GM18507 (cell line): ENCODE data around the gene BSCL2.
A peak's percentile ranks its signal among the peaks of the same experiment; 100 is the strongest.
"Not testable (repeated sequence)": the region's sequence is repeated elsewhere in the genome, so short reads cannot be mapped to it uniquely, and the experiment has no call there.

Experiments used
- DNase-seq: peaks from one replicate; pipeline ENCODE4 v3.0.0; 2011; ENCODE audit warnings: low read depth; ENCODE audit not compliant: insufficient read length; ENCODE audit errors: extremely low spot score
- FAIRE-seq: peaks from 2 replicates; lab custom pipeline; 2011; peaks lifted over from hg19 to GRCh38; lab: Jason Lieb, UNC

Gene BSCL2

GRCh38 chr11:62666259-62666926 is 40.8 kb downstream of the BSCL2 start:
- no peak for DNase-seq

DNA sequence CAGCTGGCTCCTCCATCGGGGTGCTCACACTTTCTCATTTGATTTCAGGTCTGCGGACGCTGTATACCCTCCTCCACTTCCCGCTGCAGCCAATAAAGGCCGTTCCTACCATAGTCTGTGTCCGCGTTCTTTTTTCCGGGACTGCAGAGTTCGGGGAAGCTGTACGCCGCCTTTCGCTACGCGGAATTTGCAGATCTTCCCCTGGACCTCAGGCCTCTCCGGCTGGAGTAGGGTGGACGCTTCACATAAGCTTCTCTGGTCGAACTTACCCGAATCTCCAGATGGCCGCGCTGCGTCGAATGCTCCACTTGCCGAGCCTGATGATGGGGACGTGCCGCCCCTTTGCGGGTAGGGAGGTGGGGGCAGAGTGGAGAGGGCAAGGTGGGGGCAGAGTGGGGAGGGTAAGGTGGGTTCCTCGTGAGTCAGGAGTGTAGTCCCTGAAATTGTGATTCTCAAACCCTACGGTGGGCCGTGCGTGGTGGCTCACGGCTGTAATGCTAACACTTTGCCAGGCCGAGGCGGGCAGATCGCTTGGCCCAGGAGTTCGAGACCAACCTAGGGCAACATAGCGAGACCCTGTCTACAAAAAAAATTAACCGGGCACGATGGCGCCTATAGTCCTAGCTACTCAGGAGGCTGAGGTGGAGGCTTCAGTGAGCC is 41.5 kb downstream of the BSCL2 start:
- FAIRE-seq, result no peak
- no peak for DNase-seq

More at GRCh38 chr11:62666259-62666926, 40.8 kb downstream of the BSCL2 start:
- no peak for FAIRE-seq

- DNase-seq (peak; percentile 92), FAIRE-seq (peak; percentile 73)
Observed at GRCh38 chr11:62665075-62665598, 42.1 kb downstream of the BSCL2 start, which contains the start of the genes C11orf98 and CSKMT. C11orf98 (minus strand) TSS chr11:62665210; CDS start chr11:62665169, 41 bp downstream. CSKMT (plus strand) TSS chr11:62665312; CDS start chr11:62665880, 568 bp downstream.

DNA sequence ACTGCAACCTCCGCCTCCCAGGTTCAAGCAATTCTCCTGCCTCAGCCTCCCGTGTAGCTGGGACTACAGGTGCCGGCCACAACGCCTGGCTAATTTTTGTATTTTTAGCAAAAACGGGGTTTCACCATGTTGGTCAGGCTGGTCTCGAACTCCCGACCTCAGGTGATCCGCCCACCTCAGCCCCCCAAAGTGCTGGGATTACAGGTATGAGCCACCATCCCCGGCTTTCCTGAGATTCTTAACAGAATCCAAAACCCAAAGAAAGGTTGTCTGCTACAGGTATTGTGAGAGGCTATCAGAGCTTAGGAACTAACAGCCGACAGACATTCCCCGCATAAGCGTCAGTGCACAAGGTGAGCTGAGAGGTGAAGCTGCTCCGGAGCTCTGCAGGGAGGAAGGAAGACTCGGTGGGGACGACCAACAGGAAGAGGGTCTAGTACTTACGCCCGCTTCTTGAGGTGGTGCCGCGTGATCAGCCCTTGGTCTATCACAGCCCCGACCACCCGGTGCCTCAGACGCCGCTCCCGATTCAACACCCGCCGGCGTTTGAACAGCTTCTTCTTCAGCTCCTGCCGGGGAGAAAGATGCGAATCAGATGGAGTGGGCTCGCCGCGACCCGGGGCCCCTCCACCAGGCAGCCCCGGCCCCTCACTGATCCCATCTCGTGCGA is 42.7 kb downstream of the BSCL2 start:
- DNase-seq, result no peak
- FAIRE-seq, result peak; percentile 49

GRCh38 chr11:62656796-62657429 is 50.3 kb downstream of the BSCL2 start:
- FAIRE-seq (no peak), DNase-seq (no peak)

- FAIRE-seq (no peak), DNase-seq (no peak)
Observed at GRCh38 chr11:62654297-62654696, 52.9 kb downstream of the BSCL2 start.

DNA sequence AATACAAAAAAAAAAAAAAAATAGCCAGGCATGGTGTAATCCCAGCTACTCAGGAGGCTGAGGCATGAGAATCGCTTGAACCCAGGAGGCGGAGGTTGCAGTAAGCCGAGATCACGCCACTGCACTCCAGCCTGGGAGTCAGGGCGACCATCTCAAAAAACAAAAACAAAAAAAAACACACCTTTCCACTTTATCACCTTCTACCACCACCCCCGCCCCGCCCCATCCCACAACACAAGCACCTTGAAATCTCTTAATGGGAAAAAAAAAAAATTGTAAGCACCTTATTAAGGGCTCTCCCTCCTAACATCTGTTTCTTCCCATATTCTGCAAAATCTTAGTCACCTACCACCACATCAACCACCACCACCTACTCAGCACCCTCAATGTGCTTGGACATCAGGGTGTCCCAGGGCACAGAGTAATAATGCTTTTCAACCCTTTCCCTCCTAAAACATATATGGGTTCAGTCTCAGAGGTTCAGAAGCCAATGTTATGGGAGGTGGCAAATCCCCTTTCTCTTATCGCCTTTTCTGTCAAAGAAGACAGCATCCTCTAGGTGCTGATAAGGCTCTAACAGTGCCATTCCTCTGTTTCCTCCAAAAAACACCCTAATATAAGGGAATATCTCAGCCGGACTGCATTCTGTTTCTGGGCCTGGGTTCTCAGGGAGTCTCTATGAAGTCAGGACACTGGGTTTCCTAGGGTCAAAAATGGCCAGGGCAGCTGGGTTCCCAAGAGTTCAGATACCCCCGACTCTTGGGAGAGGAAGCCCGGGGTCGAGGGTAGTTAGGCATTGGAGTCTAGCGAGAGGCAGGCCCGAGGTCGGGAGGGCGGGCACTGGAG is 54.8 kb downstream of the BSCL2 start:
- DNase-seq (no peak), FAIRE-seq (no peak)

GRCh38 chr11:62650283-62650682 is 56.9 kb downstream of the BSCL2 start:
- FAIRE-seq, DNase-seq: not testable (repeated sequence)

DNA sequence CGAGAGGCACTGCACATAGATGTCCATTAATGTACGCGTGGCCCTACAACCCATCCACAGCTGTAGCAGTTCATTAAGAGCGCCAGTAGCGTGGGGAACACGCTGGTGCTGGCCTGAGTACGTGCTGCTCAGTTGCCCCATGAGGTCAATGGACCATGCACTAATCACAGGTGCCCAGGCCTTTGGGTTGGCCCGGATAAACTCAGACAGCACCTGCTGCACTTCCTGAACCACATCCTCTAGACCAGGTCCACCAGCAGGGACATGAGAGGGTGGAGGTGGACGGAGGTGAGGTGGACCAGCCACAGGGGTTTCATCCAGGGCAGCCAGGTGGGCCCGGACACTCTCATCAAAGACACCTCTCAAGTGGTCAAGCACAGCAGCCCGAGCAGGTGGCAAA is 57.7 kb downstream of the BSCL2 start:
- no peak for FAIRE-seq
- DNase-seq, result no peak

- DNase-seq (no peak), FAIRE-seq (no peak)
Observed at GRCh38 chr11:62648967-62649364, 58.3 kb downstream of the BSCL2 start.

DNA sequence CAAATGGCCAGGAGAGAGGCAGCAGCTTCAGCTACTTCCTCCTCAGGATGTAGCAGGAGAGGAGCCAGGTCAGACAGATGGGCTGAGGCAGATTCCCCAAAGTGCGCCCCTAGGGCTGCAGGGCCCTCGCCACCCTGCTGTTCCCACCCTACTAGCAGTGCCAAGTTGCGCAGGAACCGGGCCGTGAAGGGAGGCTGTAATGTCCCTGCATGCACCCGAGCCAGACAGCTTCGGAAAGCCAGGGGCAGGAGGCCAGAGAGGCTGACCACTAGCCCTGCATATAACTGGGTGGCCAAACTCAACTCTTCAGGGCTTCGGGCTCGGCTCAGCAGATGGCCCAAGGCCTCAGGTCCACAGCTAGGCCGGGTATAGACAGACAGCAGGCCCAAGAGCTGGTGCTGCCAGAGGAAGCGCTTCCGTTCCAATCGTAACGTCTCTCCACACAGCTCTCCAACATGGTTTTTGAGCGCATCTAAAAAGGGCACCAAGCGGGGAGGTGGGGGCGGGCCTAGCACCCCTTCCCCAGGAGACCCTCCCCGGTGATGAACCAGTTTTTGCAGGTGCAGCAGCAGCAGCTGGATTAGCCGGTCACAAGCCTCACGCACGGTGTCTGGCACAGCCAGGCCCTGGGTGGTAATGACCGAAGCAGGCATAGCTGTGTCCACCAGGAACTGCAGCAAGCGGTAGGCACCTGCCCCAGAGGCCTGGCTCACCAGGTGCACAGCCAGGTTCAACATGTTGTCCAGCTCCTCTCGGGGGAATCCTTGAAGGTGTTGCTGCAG is 58.8 kb downstream of the BSCL2 start:
- FAIRE-seq, result no peak

DNA sequence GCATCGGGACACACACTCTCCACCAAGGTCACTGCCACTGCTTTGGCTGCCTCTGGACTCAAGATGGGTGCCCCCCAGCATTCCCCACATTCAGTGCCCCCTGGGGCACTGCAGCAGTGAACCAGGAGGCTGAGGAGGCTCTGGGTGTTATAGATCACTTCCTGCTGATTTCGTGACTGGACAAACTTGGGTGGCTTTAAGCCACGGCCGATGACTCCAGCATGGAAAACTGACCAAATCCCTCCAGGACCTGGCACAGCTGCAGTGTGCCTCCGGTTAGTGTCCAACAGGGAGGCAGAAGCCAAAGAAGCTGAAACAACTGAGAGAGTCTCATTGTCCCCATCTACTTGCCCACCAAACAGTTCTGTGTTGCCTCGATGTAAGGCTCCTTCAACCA is 59.6 kb downstream of the BSCL2 start:
- DNase-seq, result no peak
- no peak for FAIRE-seq

More for the DNA sequence above, 58.8 kb downstream of the BSCL2 start:
- DNase-seq, result no peak

DNA sequence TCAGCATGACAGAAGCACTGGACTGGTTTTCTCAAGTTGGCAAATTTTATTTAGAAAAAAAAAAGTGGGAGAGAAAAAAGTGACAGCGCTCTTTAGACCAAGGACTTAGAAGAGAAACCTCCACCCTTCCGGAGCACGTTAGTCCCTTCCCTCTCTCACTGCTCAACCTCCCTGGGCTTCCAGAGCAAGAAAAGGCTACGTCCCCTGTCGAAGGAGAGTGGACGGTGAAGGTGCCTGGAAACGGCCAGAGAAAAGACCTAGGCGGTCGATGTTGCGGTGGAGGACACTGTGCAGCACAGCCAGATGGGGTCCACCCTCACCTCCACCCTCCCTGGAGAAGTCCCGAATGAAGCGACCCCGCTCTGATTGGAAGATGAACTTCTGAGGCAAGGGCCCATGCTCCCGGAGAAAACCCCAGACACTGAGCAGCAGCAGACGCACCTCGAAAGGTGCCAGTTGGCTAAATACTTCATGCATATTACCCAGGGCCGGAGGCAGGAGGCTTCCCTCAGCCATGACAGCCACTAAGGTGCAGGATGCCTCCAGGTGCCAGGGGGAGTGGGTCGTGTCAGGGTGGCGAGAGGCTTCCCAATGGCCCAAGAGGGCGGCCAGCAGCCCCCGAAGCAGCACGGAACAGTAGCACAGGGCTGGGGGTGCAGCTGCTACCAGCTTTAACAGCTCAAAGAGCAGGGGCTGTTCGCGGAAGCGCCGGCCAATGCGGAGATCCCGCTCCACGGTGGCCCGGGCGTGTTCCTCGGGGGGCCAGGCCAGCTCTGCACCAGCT is 60.2 kb downstream of the BSCL2 start:
- FAIRE-seq, result no peak

GRCh38 chr11:62645946-62646824 is 61.0 kb downstream of the BSCL2 start, which contains the start of gene GANAB:
GANAB (minus strand) TSS chr11:62646613; CDS start chr11:62646599, 14 bp downstream.
- DNase-seq (peak; percentile 98), FAIRE-seq (peak; percentile 97)

More for the DNA sequence above, 60.2 kb downstream of the BSCL2 start:
- no peak for DNase-seq

DNA sequence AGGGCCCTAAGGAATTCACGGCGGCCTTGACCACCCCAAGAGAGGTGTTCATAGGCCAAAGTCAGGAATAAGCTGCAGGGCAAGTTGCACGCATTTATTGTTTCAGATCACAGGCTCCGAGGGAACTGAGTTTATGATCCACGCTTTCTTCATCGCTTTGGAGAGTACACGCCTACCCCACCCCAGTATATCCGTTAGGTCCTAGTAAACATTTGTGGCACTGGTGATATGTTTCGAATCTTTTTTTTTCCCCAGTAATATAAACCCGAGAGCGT is 61.6 kb downstream of the BSCL2 start:
- FAIRE-seq (no peak), DNase-seq (no peak)

- FAIRE-seq, result no peak
- DNase-seq, result no peak
Observed at GRCh38 chr11:62644220-62644619, 63.0 kb downstream of the BSCL2 start.
